ENCODE measurements around the gene CCDC38. TPM values are rescaled to one million over a fixed set of nuclear protein-coding genes. Genes with fewer than 3 reads are reported as not detected.
A peak's percentile ranks its signal among the peaks of the same experiment; 100 is the strongest.

Gene CCDC38
- not detected for total RNA-seq

DNA sequence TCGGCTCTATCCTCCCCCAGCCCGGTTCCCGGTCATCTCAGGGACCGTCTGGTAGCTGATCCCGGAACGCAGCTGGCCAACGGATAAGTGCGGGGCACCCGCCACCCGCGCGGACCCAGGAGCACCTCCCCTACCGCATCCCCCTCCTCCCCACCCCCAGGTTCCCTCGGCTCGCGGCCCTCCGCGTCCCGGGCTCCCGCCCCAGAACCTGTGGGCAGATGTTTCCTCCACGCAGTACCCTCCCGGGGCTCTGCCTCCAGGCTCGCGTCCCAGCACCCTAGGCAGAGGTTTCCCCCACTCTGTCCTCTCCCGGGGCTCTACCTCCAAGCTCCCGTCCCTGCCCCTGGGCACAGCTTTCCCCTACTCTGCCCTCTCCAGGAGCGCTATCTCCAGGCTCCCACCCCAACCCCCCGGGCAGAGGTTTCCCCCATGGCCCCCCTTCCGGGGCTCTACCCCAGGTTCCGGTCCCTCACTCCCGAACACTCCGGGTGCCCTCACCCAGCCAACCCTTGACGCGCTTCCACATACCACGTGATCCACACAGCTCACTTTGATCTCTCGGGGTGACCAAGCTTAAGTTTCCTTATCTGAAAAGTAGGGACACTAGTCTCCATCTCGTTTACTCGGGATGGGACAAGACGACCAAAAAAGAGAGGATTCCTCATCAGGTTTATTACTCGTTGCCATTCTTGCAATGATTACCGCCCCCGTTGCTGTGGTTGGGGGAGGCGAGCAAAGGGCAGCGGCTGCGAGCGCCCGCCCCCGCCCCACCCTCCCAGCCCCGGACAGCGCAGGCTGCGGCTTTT, at the start of gene CCDC38:
TSS of gene CCDC38 (minus strand) at position 91 of the 806 bp plus-strand sequence. CDS start 6,105 bp downstream, outside the sequence.
- peak within 1 kb of the TSS; percentile 90 for H3K4me3 ChIP-seq (ENCODE audit: low read length)
- H3K9me3 ChIP-seq (ENCODE audit: low read depth, low read length) = no peaks in the 10 kb centered on the region
- H3K4me1 ChIP-seq (ENCODE audit: insufficient read depth, low read length) = peaks cover 13% of the 10 kb centered on the region
- H3K27me3 ChIP-seq (ENCODE audit: insufficient read depth, low read length) = no peaks in the 10 kb centered on the region

DNA sequence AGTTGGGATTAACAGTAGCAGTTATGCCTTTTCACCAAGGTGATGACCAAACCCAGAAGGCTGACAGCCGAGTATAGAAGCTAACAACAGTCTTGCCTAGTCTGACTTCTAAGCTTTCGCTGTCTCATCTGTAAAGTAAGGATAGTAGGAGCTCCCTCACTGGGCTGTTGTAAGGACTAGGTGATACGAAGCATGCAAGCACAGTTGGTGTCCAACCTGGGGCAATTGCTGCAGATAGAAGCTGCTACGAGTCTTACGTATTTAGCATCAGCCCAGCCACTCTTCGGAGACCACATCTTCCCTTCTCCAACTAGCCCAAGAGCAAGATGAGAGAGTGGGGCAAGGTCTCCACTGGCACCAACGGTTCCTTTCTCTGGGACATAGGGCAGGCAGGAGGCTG, 47.7 kb upstream of the CCDC38 start:
- Histone ChIP-seq H3K4me3 (ENCODE audit: low read length) (no peak overlapping the region), H3K9me3 (ENCODE audit: low read depth, low read length) (no peaks in the 10 kb centered on the region), H3K4me1 (ENCODE audit: insufficient read depth, low read length) (peaks cover 19% of the 10 kb centered on the region), H3K27me3 (ENCODE audit: insufficient read depth, low read length) (no peaks in the 10 kb centered on the region)

DNA sequence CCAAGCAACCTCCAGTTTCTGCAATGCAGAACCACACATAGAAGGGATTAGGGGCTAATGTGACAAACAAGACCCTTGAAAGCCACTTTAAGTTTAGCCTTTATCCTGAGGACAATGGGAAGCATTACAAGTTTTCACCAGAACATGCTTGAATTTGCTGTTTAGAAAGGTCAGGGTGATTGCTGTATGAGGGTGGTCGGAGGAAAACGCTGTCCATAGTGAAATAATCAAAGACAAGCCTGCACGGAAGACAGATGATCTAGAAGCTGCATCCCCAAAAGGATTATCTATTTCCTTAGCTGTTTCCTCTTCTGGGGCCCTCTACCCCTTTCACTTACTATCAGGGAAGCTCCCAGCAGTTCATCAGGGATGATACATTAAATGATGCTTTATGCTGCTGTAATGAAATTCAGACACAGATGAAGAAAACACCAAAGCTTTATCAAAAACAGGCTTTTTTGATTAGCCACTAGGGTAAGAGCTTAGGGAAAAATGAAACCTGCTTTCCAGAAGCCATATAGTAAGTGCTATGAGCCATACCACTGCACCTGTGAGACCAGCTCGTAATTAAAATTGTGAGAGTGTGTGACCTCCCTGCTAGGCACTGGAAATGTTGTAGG, 47.2 kb upstream of the CCDC38 start:
- no peaks in the 10 kb centered on the region for H3K27me3 ChIP-seq (ENCODE audit: insufficient read depth, low read length)
- peaks cover 14% of the 10 kb centered on the region for H3K4me1 ChIP-seq (ENCODE audit: insufficient read depth, low read length)
- no peak overlapping the region for H3K4me3 ChIP-seq (ENCODE audit: low read length)
- H3K9me3 ChIP-seq (ENCODE audit: low read depth, low read length) = no peaks in the 10 kb centered on the region

DNA sequence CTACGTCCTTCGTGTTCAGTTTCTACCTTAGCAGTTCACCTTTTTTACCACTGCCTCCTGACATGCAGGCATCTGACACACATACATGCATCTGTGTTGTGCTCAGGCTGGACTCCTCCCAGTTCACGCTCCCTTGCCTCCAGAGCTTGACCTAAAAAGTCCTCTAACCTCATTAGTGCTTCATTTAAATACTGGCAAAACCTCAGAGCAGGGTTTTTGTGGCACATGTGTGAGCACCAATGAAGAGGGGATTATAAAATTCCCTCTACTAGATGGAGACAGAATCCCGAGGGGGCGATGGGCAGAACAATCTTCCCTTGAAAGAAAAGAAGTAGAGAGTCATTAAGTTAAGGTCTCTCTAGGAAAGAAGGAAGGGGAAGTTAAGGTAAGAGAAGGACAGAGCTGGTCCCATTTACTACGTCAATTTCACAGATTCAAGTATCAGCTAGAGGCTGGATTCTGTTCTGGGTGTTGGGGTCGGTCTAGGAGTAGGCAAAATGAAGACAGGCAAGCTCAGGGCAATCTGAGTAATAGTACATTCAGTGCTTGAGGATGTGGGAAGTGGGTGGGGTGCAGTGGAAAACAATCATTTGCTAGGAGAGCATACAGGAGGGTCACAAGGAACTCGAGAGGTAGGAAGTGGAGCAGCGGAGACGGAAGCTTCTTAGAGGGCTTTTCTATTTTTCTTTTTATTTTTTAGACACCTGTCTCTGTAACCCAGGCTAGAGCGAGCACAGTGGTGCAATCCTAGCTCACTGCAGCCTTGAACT, 46.3 kb upstream of the CCDC38 start:
- no peaks in the 10 kb centered on the region for H3K9me3 ChIP-seq (ENCODE audit: low read depth, low read length)
- no peaks in the 10 kb centered on the region for H3K27me3 ChIP-seq (ENCODE audit: insufficient read depth, low read length)
- H3K4me3 ChIP-seq (ENCODE audit: low read length) = no peak overlapping the region
- H3K4me1 ChIP-seq (ENCODE audit: insufficient read depth, low read length) = peaks cover 6% of the 10 kb centered on the region

DNA sequence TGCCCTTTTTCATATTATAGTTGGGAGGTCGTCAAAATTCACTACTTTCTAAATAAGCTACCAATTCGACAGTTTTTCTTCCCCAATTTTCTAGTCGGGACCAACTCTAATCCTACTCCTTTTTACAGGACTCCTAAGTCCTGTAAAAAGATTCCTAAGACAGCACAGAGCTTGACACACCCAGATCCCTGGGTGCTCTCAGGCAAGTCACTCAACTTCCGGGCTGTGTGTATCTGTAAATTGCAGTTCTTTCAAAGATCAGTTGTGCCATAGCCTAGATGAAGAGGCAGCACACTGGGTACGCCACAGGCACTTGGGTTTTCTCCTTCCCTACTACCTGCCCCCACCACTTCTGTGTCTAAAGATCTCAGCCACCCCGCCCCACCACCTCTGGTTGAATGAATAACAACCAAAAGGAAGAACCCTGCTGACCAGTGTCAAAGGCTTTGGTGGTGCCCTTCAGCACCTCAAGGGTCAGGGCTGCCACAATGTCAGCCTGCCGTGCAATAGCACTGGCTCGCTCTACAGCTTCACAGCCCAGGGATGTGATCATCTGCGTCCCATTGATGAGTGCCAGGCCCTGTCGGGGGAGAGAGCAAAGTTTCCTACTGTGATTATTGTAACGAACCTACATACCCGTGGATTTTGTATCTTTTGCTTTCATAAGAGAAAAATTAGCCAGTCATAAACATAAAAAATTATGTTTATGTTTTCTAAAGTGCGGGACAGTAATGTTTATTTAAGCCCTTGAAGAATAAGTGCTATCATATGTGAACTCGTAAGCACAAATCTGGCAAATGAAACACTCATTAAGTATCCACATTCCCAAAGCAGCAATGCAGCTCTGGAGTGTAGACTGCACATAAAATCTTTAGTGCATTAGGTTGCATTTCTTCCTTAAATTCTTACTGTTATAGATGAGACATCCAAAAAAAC, 44.5 kb upstream of the CCDC38 start:
- H3K4me1 ChIP-seq (ENCODE audit: insufficient read depth, low read length) = peaks cover 6% of the 10 kb centered on the region
- H3K27me3 ChIP-seq (ENCODE audit: insufficient read depth, low read length) = no peaks in the 10 kb centered on the region
- H3K9me3 ChIP-seq (ENCODE audit: low read depth, low read length) = no peaks in the 10 kb centered on the region
- H3K4me3 ChIP-seq (ENCODE audit: low read length) = no peak overlapping the region

DNA sequence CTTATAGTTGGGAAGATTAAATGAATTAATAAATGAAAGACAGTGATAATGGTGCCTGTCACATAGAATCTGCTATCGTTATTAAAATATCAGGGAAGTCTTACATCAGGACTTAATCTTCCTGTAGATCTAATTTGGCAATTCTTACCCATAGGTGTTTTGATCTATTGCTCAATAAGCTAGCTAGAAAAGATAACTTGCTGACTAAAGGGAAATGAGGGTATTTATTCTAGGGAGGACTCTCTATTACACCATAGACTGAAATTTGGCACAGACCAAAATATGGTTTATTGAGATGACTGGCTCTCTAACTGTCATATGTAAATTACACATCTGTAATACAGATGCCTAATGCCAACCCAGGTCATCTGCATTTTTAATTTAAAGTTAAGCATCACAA, 42.3 kb upstream of the CCDC38 start:
- Histone ChIP-seq H3K4me3 (ENCODE audit: low read length) (no peak overlapping the region), H3K27me3 (ENCODE audit: insufficient read depth, low read length) (no peaks in the 10 kb centered on the region), H3K4me1 (ENCODE audit: insufficient read depth, low read length) (peaks cover 4% of the 10 kb centered on the region), H3K9me3 (ENCODE audit: low read depth, low read length) (no peaks in the 10 kb centered on the region)

DNA sequence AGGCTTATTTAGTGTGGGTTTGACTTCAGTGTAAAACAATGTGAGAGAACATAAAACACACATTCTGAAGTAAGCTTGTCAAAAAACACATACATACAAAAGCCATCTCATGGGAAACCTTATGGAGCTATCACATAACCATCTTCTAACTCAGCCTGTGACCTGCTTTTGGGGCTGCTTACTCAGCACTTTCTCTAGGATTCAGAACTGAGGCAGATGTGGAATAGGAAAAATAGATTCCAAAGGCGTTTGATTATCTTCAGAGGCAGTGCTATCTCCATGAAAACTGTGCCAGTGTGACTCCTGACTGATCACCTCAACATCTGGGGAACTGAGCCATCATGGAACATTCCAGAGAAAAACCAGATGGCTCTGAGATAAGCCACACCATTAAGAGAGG, 40.2 kb upstream of the CCDC38 start:
- Histone ChIP-seq H3K9me3 (ENCODE audit: low read depth, low read length) (no peaks in the 10 kb centered on the region), H3K27me3 (ENCODE audit: insufficient read depth, low read length) (no peaks in the 10 kb centered on the region), H3K4me1 (ENCODE audit: insufficient read depth, low read length) (no peaks in the 10 kb centered on the region), H3K4me3 (ENCODE audit: low read length) (no peak overlapping the region)

DNA sequence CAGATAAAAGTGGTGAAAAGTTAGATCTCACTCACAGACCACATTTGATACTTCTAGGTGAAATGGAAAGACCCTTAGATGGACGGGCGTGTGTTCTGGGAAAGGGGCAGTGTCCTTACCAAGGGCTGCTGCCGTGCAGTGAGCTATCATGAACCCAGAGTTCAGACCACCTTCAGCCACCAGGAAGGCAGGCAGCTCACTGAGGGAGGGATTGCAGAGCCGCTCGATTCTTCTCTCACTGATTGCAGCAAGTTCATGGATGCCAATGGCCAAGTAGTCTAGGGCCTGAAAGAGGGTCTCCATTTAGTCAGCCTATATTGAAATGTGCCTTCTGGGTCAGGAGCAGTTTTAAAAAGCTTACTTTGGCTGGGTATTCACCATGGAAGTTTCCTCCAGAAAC, 38.0 kb upstream of the CCDC38 start:
- H3K4me3 ChIP-seq (ENCODE audit: low read length) = no peak overlapping the region
- H3K4me1 ChIP-seq (ENCODE audit: insufficient read depth, low read length) = no peaks in the 10 kb centered on the region
- H3K27me3 ChIP-seq (ENCODE audit: insufficient read depth, low read length) = no peaks in the 10 kb centered on the region
- H3K9me3 ChIP-seq (ENCODE audit: low read depth, low read length) = no peaks in the 10 kb centered on the region

DNA sequence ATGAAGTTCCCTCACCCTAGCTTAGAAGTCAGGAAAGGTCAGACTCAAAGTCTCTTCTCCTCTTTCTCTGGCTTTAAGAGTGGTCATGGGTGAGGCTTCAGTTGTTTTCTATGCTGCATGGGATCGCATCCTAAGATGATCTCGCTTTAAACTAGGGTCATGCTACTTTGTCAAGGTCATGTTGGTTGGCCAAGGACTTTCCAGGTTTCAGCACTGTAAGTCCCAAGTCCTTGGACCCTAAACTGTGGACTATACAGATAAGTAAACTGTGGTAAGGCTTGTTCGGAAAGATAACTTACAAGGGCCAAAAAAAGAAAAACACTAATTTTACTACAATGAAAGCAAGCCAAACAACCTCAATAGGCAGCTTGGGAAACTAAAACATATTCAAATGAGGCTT, 36.4 kb upstream of the CCDC38 start:
- no peak overlapping the region for H3K4me3 ChIP-seq (ENCODE audit: low read length)
- H3K27me3 ChIP-seq (ENCODE audit: insufficient read depth, low read length) = no peaks in the 10 kb centered on the region
- H3K9me3 ChIP-seq (ENCODE audit: low read depth, low read length) = no peaks in the 10 kb centered on the region
- no peaks in the 10 kb centered on the region for H3K4me1 ChIP-seq (ENCODE audit: insufficient read depth, low read length)

DNA sequence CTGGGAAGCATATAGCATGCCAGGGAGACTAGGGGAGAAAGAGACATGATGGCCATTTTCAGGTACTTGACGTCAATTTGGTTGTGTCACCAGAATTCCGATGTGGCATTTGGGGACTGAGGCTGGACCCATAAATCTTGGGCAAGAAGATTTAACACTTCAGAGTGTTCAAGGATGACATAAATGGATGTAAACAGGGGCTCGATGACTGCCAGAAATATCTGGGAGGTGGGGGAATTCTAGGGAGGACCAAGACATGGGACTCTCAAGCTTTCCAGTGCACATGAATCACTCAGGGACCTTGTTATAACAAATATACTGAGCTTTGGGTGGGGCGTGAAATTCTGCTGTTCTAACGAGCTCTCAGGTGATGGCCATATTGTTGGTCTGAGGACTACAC, 35.9 kb upstream of the CCDC38 start:
- no peak overlapping the region for H3K4me3 ChIP-seq (ENCODE audit: low read length)
- H3K27me3 ChIP-seq (ENCODE audit: insufficient read depth, low read length) = no peaks in the 10 kb centered on the region
- H3K4me1 ChIP-seq (ENCODE audit: insufficient read depth, low read length) = no peaks in the 10 kb centered on the region
- H3K9me3 ChIP-seq (ENCODE audit: low read depth, low read length) = no peaks in the 10 kb centered on the region

DNA sequence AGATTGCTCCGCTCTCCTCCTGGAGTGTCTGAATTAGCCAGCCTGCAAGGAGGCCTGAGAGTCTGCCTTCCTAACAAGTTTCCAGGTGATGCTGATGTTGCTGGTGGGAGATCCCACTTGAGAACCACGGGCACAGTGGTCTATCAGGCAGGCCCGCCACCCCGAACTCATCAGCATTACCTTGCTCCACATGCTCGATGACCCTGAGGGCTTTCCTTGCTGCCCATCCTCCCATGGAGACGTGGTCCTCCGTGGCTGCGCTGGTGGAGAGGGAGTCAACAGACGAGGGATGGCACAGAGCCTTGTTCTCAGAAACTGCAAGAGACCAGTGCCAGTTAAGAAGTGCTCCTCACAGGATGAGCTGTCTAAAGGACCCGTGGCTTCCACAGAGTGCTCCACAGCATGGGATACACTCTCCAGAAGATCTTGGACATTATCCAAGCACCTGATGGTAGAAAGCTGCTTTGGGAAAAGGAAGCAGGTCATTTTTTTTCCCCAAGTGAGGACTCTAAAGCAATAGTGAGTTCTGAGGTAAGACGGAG, 35.4 kb upstream of the CCDC38 start:
- Histone ChIP-seq H3K27me3 (ENCODE audit: insufficient read depth, low read length) (no peaks in the 10 kb centered on the region), H3K9me3 (ENCODE audit: low read depth, low read length) (no peaks in the 10 kb centered on the region), H3K4me3 (ENCODE audit: low read length) (no peak overlapping the region), H3K4me1 (ENCODE audit: insufficient read depth, low read length) (no peaks in the 10 kb centered on the region)

DNA sequence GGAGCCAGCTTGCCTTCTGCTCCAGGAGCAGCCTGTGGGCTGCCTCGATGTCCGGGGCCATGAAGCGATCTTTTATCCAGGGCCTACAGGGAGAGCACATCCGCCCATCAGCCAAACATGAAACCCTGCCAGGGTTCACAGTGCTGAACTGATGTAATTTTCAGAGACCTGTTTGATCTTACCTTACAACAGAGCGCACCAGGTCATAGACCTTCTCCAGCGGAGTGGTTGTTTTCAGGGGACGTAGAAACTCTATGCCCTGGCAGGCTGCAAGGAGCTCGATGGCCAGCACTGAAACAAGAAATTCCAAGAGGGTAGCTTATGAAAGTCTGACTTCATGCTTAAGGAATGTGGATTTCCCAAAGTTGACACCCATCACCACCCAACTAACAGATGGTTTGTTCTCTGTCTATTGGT, 34.0 kb upstream of the CCDC38 start:
- no peaks in the 10 kb centered on the region for H3K4me1 ChIP-seq (ENCODE audit: insufficient read depth, low read length)
- no peak overlapping the region for H3K4me3 ChIP-seq (ENCODE audit: low read length)
- H3K27me3 ChIP-seq (ENCODE audit: insufficient read depth, low read length) = no peaks in the 10 kb centered on the region
- no peaks in the 10 kb centered on the region for H3K9me3 ChIP-seq (ENCODE audit: low read depth, low read length)

DNA sequence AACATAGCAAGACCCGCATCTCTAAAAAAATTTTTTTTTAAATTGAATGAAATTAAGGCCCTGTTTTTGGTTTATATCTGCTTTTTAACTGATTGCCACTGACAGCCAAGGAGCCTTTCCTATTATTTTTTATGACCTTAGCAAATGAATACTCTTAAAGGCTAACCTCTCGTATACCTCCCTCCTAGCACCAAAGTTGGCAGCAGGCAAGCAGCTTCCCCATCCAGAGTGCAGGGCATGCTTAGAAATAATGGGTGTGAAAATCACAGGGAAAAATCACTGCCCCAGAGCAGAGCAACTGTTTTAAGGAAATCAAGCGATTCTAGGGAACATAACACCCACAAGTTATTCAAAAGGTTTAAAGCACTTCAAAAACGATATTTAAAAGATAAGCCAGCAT, 33.1 kb upstream of the CCDC38 start:
- no peaks in the 10 kb centered on the region for H3K9me3 ChIP-seq (ENCODE audit: low read depth, low read length)
- no peak overlapping the region for H3K4me3 ChIP-seq (ENCODE audit: low read length)
- H3K4me1 ChIP-seq (ENCODE audit: insufficient read depth, low read length) = no peaks in the 10 kb centered on the region
- no peaks in the 10 kb centered on the region for H3K27me3 ChIP-seq (ENCODE audit: insufficient read depth, low read length)

DNA sequence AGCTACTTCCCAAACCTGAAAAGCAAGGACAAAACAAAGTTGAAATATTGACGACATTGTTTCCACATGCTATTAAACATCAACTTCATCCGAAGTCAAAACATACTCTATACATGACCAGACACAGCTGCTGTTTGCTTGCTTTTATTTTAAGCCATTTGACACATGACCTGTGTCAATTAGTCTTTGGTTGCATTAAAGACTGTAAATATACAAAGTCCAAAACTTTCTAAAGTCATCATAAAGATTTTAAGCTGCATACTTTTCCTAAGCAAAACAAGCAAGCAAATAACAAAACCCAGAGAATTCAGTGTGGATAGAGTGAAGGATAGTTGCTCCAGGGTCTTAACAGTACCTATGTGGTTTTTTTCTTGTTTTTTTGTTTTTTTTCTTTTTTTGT, 31.9 kb upstream of the CCDC38 start:
- H3K4me3 ChIP-seq (ENCODE audit: low read length) = no peak overlapping the region
- H3K9me3 ChIP-seq (ENCODE audit: low read depth, low read length) = no peaks in the 10 kb centered on the region
- no peaks in the 10 kb centered on the region for H3K4me1 ChIP-seq (ENCODE audit: insufficient read depth, low read length)
- no peaks in the 10 kb centered on the region for H3K27me3 ChIP-seq (ENCODE audit: insufficient read depth, low read length)
